ENCODE results near the gene IGF2BP2. TPM values are rescaled to one million over a fixed set of nuclear protein-coding genes. Genes with fewer than 3 reads are reported as not detected.

The IGF2BP2 gene
- total and polyA plus RNA-seq, 9 of the 15 experiments (the other 6 are each of a cell fraction or from before 2014, with no cell fraction given): 3.2 to 59.6 (median 30.5) TPM

DNA sequence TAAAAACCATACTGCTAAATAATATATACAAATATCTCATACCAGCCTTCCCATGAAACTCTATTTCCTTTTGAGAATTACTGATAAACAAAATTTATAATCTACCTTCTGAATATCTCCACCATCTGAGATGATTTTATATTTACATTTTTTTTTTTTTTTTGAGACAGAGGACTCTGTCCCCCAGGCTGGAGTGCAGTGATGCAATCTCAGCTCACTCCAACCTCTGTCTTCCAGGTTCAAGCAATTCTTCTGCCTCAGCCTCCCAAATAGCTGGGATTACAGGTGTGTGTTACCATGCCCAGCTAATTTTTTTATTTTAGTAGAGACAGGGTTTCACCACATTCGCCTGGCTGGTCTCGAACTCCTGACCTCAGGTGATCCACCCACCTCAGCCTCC, 42.8 kb upstream of the IGF2BP2 start:
- Histone ChIP-seq H2AFZ (ENCODE audit: low read depth, low read length) (no peak overlapping the region), H3K4me2 (ENCODE audit: insufficient read depth, low read length) (no peak overlapping the region), H3K9me1 (ENCODE audit: control insufficient read depth, insufficient read depth, low read length) (no peaks in the 10 kb centered on the region), H3K79me2 (ENCODE audit: control insufficient read depth, insufficient read depth, low read length) (no peaks in the 10 kb centered on the region), H3K27me3 (ENCODE audit: control insufficient read depth in 2 of 2, insufficient read depth in 2 of 2, low read length in 2 of 2) (peaks cover 0 to 3% of the 10 kb centered on the region in 2 experiments; a peak in 1 of 5 replicates), H3K9me3 (replicated peaks; ENCODE audit: control insufficient read depth, insufficient read depth, low read depth, low read length) (no peaks in the 10 kb centered on the region), H3K9ac (ENCODE audit: insufficient read depth in 1 of 2, low read depth in 2 of 2, low read length in 2 of 2) (no peak overlapping the region), H3K36me3 (ENCODE audit: control insufficient read depth, insufficient read depth, low read length) (no peaks in the 10 kb centered on the region), H3K4me1 (replicated peaks in 1 of 2; ENCODE audit: control insufficient read depth in 2 of 2, insufficient read depth in 2 of 2, low read length in 2 of 2) (no peaks in the 10 kb centered on the region; a peak in 1 of 5 replicates), H3K4me3 (no peak overlapping the region), H3K27ac (ENCODE audit: extremely low read depth, low read depth, low read length) (no peak overlapping the region), H4K20me1 (replicated peaks; ENCODE audit: control insufficient read depth, insufficient read depth, low read length) (no peaks in the 10 kb centered on the region)
- ATAC-seq: no peak
- in situ Hi-C loops (cut with MboI) (no loop called here), intact Hi-C loops (cut with micrococcal nuclease) (no loop called here)
- no TSS peak for BruUV-seq (replicated peaks)
- 0% methylated on average over 2 of the region's 2 CpGs for WGBS (ENCODE audit: insufficient coverage, low coverage, missing lambda C conversion rate)
- no peak for FAIRE-seq
- DNase-seq (ENCODE audit: extremely low read depth in 1 of 4, low spot score in 3 of 4): no peak
- CTCF ChIA-PET (ENCODE audit: low intra/inter-chr PET ratio): no interaction called here
- TF ChIP-seq TBP (optimal IDR thresholded peaks at IDR 0.05; ENCODE audit: low read depth, low read length): no peak
- TF ChIP-seq HNRNPL (IDR thresholded peaks at IDR 0.05; ENCODE audit: low read depth, low read length): no peak
- TF ChIP-seq ZNF133 (CRISPR knock-in tag; IDR thresholded peaks at IDR 0.05): no peak
- no peak for TF ChIP-seq POLR2B (IDR thresholded peaks at IDR 0.05; ENCODE audit: low read depth, partially characterized antibody)
- no peak for TF ChIP-seq HNRNPK (IDR thresholded peaks at IDR 0.05; ENCODE audit: low read depth, low read length, poor library complexity, severe bottlenecking)
- TF ChIP-seq ZNF436 (CRISPR knock-in tag; IDR thresholded peaks at IDR 0.05): no peak
- TF ChIP-seq ZNF277 (CRISPR knock-in tag; IDR thresholded peaks at IDR 0.05; ENCODE audit: borderline replicate concordance): no peak
- TF ChIP-seq NRF1 (conservative IDR thresholded peaks at IDR 0.05 in 1 of 2, IDR thresholded peaks at IDR 0.05 in 1 of 2): no peak
- no peak for TF ChIP-seq ZNF217 (CRISPR knock-in tag; IDR thresholded peaks at IDR 0.05)
- TF ChIP-seq TEAD1 (CRISPR knock-in tag; IDR thresholded peaks at IDR 0.05): no peak
- no peak for TF ChIP-seq NFRKB (IDR thresholded peaks at IDR 0.05; ENCODE audit: low read depth)
- TF ChIP-seq TCF7 (IDR thresholded peaks at IDR 0.05; ENCODE audit: borderline replicate concordance): no peak
- no peak for TF ChIP-seq ZNF445 (CRISPR knock-in tag; IDR thresholded peaks at IDR 0.05; ENCODE audit: low read depth)
- no peak for TF ChIP-seq DMBX1 (CRISPR knock-in tag; IDR thresholded peaks at IDR 0.05; ENCODE audit: borderline replicate concordance)
- TF ChIP-seq ZNF324 (CRISPR knock-in tag; IDR thresholded peaks at IDR 0.05): no peak
- TF ChIP-seq E2F6 (IDR thresholded peaks at IDR 0.05; ENCODE audit: borderline replicate concordance in 1 of 2, extremely low read depth in 1 of 2, insufficient read depth in 1 of 2, insufficient read length in 1 of 2, low read depth in 1 of 2, low read length in 1 of 2, poor library complexity in 1 of 2, severe bottlenecking in 1 of 2): no peak
- POLR2A ChIA-PET: interaction anchor here (0.6 to 1.4 kb wide), 2 partner anchors 9 kb away, joined by 3 to 4 read pairs; no protein-coding TSS in a partner anchor
